PC-9 (cell line): ENCODE results near the gene PDE8A. TPM values are rescaled to one million over a fixed set of nuclear protein-coding genes. Genes with fewer than 3 reads are reported as not detected.

Source experiments
- BruUV-seq: library from RNA; stranded (reverse); fragments of 400-500 nt; replicated peaks from 2 replicates; lab custom pipeline; 2021; lab: Mats Ljungman, UMichigan
- CTCF ChIA-PET: fragments of 300-600 bp; sonication (Branson Sonifier 250); formaldehyde crosslinking; loops from one replicate; lab custom pipeline; 2022; ENCODE audit warnings: antibody characterized with exemption; lab: Charles Lee
- POLR2A ChIA-PET: fragments of 300-600 bp; sonication (Branson Sonifier 250); formaldehyde crosslinking; loops from one replicate; lab custom pipeline; 2022; ENCODE audit warnings: antibody characterized with exemption; ENCODE audit not compliant: unreplicated experiment; lab: Charles Lee
- DNase-seq, 2 experiments: peaks; one replicate each; pipeline versions ENCODE4 v3.0.0 to v3.0.0-alpha.2; 2015 to 2022; ENCODE audit warnings: mixed read lengths in 1 of 2
- H2AFZ ChIP-seq: fragments of 200-600 bp; sonication (generic); 2 replicates; pipeline ENCODE4 v1.8.1; 2017; ENCODE audit warnings: antibody characterized with exemption
- H3F3A ChIP-seq: fragments of 200-600 bp; sonication (generic); 2 replicates; pipeline ENCODE4 v1.8.1; 2017; ENCODE audit warnings: antibody characterized with exemption, mild to moderate bottlenecking, low read depth; ENCODE audit not compliant: insufficient read depth
- H3K27ac ChIP-seq: fragments of 200-600 bp; sonication (generic); 2 replicates; pipeline ENCODE4 v1.6.1; 2016; ENCODE audit warnings: mixed run types
- H3K27me3 ChIP-seq: fragments of 200-600 bp; sonication (generic); 2 replicates; pipeline ENCODE4 v1.6.1; 2016; ENCODE audit warnings: low read depth, mixed run types; ENCODE audit not compliant: insufficient read depth
- H3K36me3 ChIP-seq: fragments of 200-600 bp; sonication (generic); 2 replicates; pipeline ENCODE4 v1.6.1; 2016; ENCODE audit warnings: low read depth, mixed run types
- H3K4me1 ChIP-seq: fragments of 200-600 bp; sonication (generic); replicated peaks from 2 replicates; pipeline ENCODE4 v1.6.1; 2016; ENCODE audit warnings: mixed run types; ENCODE audit not compliant: insufficient read depth
- H3K4me2 ChIP-seq: fragments of 200-600 bp; sonication (generic); 2 replicates; pipeline ENCODE4 v1.6.1; 2017; ENCODE audit warnings: mixed run types
- H3K4me3 ChIP-seq: fragments of 200-600 bp; sonication (generic); 2 replicates; pipeline ENCODE4 v1.6.1; 2016; ENCODE audit warnings: mixed run types
- H3K79me2 ChIP-seq: fragments of 200-600 bp; sonication (generic); 2 replicates; pipeline ENCODE4 v1.6.1; 2017; ENCODE audit warnings: low read depth, mixed run types
- H3K9me2 ChIP-seq: fragments of 200-600 bp; sonication (generic); 2 replicates; pipeline ENCODE4 v1.8.1; 2017; ENCODE audit warnings: mild to moderate bottlenecking; ENCODE audit not compliant: insufficient read depth
- H3K9me3 ChIP-seq: fragments of 200-600 bp; sonication (generic); 2 replicates; pipeline ENCODE4 v1.8.1; 2016; ENCODE audit warnings: low read depth; ENCODE audit not compliant: insufficient read depth
- H4K20me1 ChIP-seq: fragments of 200-600 bp; sonication (generic); 2 replicates; pipeline ENCODE4 v1.8.1; 2017; ENCODE audit not compliant: insufficient read depth
- CTCF ChIP-seq: fragments of 200-600 bp; sonication (generic); conservative IDR thresholded peaks from 2 replicates; pipeline ENCODE4 v1.6.1; 2017; ENCODE audit warnings: mixed run types, antibody characterized with exemption, mild to moderate bottlenecking, moderate library complexity
- EZH2 ChIP-seq: fragments of 200-600 bp; sonication (generic); IDR thresholded peaks from 2 replicates; pipeline ENCODE4 v1.8.0; 2017; ENCODE audit warnings: antibody characterized with exemption, low read depth
- intact Hi-C: fragments of 100-400 bp; cut with micrococcal nuclease; formaldehyde crosslinking; loops from one replicate; pipeline ENCODE4 v1.10.0; 2022; ENCODE audit not compliant: unreplicated experiment
- total RNA-seq: library from RNA; stranded (reverse); gene quantifications from 2 replicates; pipeline ENCODE4 v1.2.3, GENCODE V29; 2021

Gene PDE8A
- total RNA-seq, 1 experiment from 2014 or later = 47.3 TPM

- Histone ChIP-seq H3K27me3 (no peaks in the 10 kb centered on the region), H3K36me3 (no peaks in the 10 kb centered on the region), H3F3A (peaks cover 13% of the 10 kb centered on the region; the same call in 1 of the 2 replicates), H3K27ac (no peak overlapping the region), H3K79me2 (peaks cover 68% of the 10 kb centered on the region), H3K9me2 (no peaks in the 10 kb centered on the region), H2AFZ (no peak overlapping the region), H4K20me1 (no peaks in the 10 kb centered on the region; the same call in none of the 2 replicates), H3K4me1 (peaks cover 22% of the 10 kb centered on the region), H3K4me3 (no peak overlapping the region), H3K9me3 (no peaks in the 10 kb centered on the region), H3K4me2 (no peak overlapping the region)
- no TSS peak for BruUV-seq
- ChIA-PET CTCF (no interaction called here), POLR2A (interaction anchor here (0.7 kb wide), 1 partner anchor 136 kb away, joined by 5 read pairs; no protein-coding TSS in a partner anchor)
- no peak for TF ChIP-seq CTCF
- no peak for TF ChIP-seq EZH2
- DNase-seq = no peak
- intact Hi-C loops = no loop called here
Observed at GRCh38 chr15:85033148-85033547, 51.5 kb downstream of the PDE8A start.

GRCh38 chr15:85034276-85034675 lies 52.6 kb downstream of the PDE8A start:
- no peaks in the 10 kb centered on the region for H3K9me2 ChIP-seq
- ChIA-PET CTCF (no interaction called here), POLR2A (no interaction called here)
- no peak overlapping the region for H2AFZ ChIP-seq
- intact Hi-C loops = no loop called here
- no peak overlapping the region for H3K4me2 ChIP-seq
- peaks cover 60% of the 10 kb centered on the region for H3K79me2 ChIP-seq
- no peak for DNase-seq
- H4K20me1 ChIP-seq = no peaks in the 10 kb centered on the region; the same call in 1 of the 2 replicates
- H3K27me3 ChIP-seq = no peaks in the 10 kb centered on the region
- H3K4me3 ChIP-seq = no peak overlapping the region
- H3K9me3 ChIP-seq = no peaks in the 10 kb centered on the region
- no peaks in the 10 kb centered on the region for H3K36me3 ChIP-seq
- no peak overlapping the region for H3K27ac ChIP-seq
- no TSS peak for BruUV-seq
- TF ChIP-seq EZH2 (no peak), CTCF (no peak)
- H3F3A ChIP-seq = peaks cover 11% of the 10 kb centered on the region; the same call in 1 of the 2 replicates
- peaks cover 17% of the 10 kb centered on the region for H3K4me1 ChIP-seq

- no peaks in the 10 kb centered on the region for H3K4me1 ChIP-seq
- intact Hi-C loops = no loop called here
- POLR2A ChIA-PET = no interaction called here
- no peaks in the 10 kb centered on the region for H3F3A ChIP-seq
- H3K36me3 ChIP-seq = no peaks in the 10 kb centered on the region
- BruUV-seq = no TSS peak
- no peak overlapping the region for H3K4me2 ChIP-seq
- CTCF ChIA-PET = interaction anchor here (0.5 kb wide), 1 partner anchor 105 kb away, joined by 3 read pairs; no protein-coding TSS in a partner anchor
- no peak overlapping the region for H3K27ac ChIP-seq
- TF ChIP-seq EZH2 (no peak), CTCF (no peak)
- no peak overlapping the region for H3K4me3 ChIP-seq
- no peaks in the 10 kb centered on the region; the same call in 1 of the 2 replicates for H4K20me1 ChIP-seq
- no peaks in the 10 kb centered on the region for H3K9me3 ChIP-seq
- no peak overlapping the region for H2AFZ ChIP-seq
- no peaks in the 10 kb centered on the region for H3K27me3 ChIP-seq
- no peak for DNase-seq
- no peaks in the 10 kb centered on the region for H3K9me2 ChIP-seq
- peaks cover 58% of the 10 kb centered on the region for H3K79me2 ChIP-seq
Observed at GRCh38 chr15:85035980-85036379, 54.3 kb downstream of the PDE8A start.
